ENCODE data around the gene MS4A18. TPM values are rescaled to one million over a fixed set of nuclear protein-coding genes. Genes with fewer than 3 reads are reported as not detected.

MS4A18 gene
- total RNA-seq, 1 experiment from 2014 or later = not detected

GRCh38 chr11:60777106-60777505 lies 52.6 kb downstream of the MS4A18 start:
- no peaks in the 10 kb centered on the region for H3K9me3 ChIP-seq (ENCODE audit: insufficient read depth, low read depth)
- BruUV-seq (replicated peaks) = no TSS peak
- no peak overlapping the region for H3K4me2 ChIP-seq
- H3K27me3 ChIP-seq (ENCODE audit: insufficient read depth, low read depth) = peaks cover 42% of the 10 kb centered on the region
- H4K20me1 ChIP-seq (ENCODE audit: insufficient read depth) = no peaks in the 10 kb centered on the region
- DNase-seq = peak in 1 of 2 experiments; percentile 15
- no peaks in the 10 kb centered on the region for H3K36me3 ChIP-seq (ENCODE audit: low read depth)
- H3K4me3 ChIP-seq = no peak overlapping the region
- no peaks in the 10 kb centered on the region for H3K9me2 ChIP-seq (ENCODE audit: insufficient read depth)
- no peaks in the 10 kb centered on the region for H3K4me1 ChIP-seq (replicated peaks; ENCODE audit: insufficient read depth)
- H2AFZ ChIP-seq = no peak overlapping the region
- intact Hi-C loops (cut with micrococcal nuclease; ENCODE audit: unreplicated experiment) = loop anchor here (5.0 kb wide), 2 partner anchors 55 to 610 kb away; no protein-coding TSS in a partner anchor
- H3F3A ChIP-seq (ENCODE audit: insufficient read depth, low read depth) = no peaks in the 10 kb centered on the region
- no peak overlapping the region for H3K27ac ChIP-seq
- no peaks in the 10 kb centered on the region for H3K79me2 ChIP-seq (ENCODE audit: low read depth)
- ChIA-PET POLR2A (ENCODE audit: unreplicated experiment) (interaction anchor here (0.5 kb wide), 1 partner anchor 371 kb away, joined by 3 read pairs; no protein-coding TSS in a partner anchor), CTCF (no interaction called here)
- TF ChIP-seq EZH2 (IDR thresholded peaks at IDR 0.05; ENCODE audit: low read depth) (no peak), CTCF (conservative IDR thresholded peaks at IDR 0.05) (no peak)

GRCh38 chr11:60777572-60777971 lies 53.1 kb downstream of the MS4A18 start:
- Histone ChIP-seq H3K9me2 (ENCODE audit: insufficient read depth) (no peaks in the 10 kb centered on the region), H4K20me1 (ENCODE audit: insufficient read depth) (no peaks in the 10 kb centered on the region), H3K27ac (no peak overlapping the region), H3F3A (ENCODE audit: insufficient read depth, low read depth) (no peaks in the 10 kb centered on the region), H3K27me3 (ENCODE audit: insufficient read depth, low read depth) (peaks cover 42% of the 10 kb centered on the region), H3K4me2 (no peak overlapping the region), H3K79me2 (ENCODE audit: low read depth) (no peaks in the 10 kb centered on the region), H2AFZ (no peak overlapping the region), H3K9me3 (ENCODE audit: insufficient read depth, low read depth) (no peaks in the 10 kb centered on the region), H3K4me3 (no peak overlapping the region), H3K4me1 (replicated peaks; ENCODE audit: insufficient read depth) (no peaks in the 10 kb centered on the region), H3K36me3 (ENCODE audit: low read depth) (no peaks in the 10 kb centered on the region)
- POLR2A ChIA-PET (ENCODE audit: unreplicated experiment) = no interaction called here
- BruUV-seq (replicated peaks) = no TSS peak
- CTCF ChIA-PET = interaction anchor here (1.2 kb wide), 1 partner anchor 410 kb away, joined by 3 read pairs; no protein-coding TSS in a partner anchor
- no peak for TF ChIP-seq CTCF (conservative IDR thresholded peaks at IDR 0.05)
- TF ChIP-seq EZH2 (IDR thresholded peaks at IDR 0.05; ENCODE audit: low read depth) = no peak
- DNase-seq = peak in 1 of 2 experiments; percentile 67
- intact Hi-C loops (cut with micrococcal nuclease; ENCODE audit: unreplicated experiment) = loop anchor here (5.0 kb wide), 2 partner anchors 55 to 610 kb away; no protein-coding TSS in a partner anchor

GRCh38 chr11:60780065-60780464 lies 55.5 kb downstream of the MS4A18 start:
- CTCF ChIA-PET = no interaction called here
- intact Hi-C loops (cut with micrococcal nuclease; ENCODE audit: unreplicated experiment) = no loop called here

More at GRCh38 chr11:60780065-60780464, 55.5 kb downstream of the MS4A18 start:
- no peak overlapping the region for H3K27ac ChIP-seq
- H3K9me2 ChIP-seq (ENCODE audit: insufficient read depth) = no peaks in the 10 kb centered on the region
- POLR2A ChIA-PET (ENCODE audit: unreplicated experiment) = no interaction called here
- no peak for TF ChIP-seq CTCF (conservative IDR thresholded peaks at IDR 0.05)
- no peak for TF ChIP-seq EZH2 (IDR thresholded peaks at IDR 0.05; ENCODE audit: low read depth)
- H4K20me1 ChIP-seq (ENCODE audit: insufficient read depth) = no peaks in the 10 kb centered on the region
- H3K4me3 ChIP-seq = no peak overlapping the region
- H3K9me3 ChIP-seq (ENCODE audit: insufficient read depth, low read depth) = no peaks in the 10 kb centered on the region
- no peaks in the 10 kb centered on the region for H3F3A ChIP-seq (ENCODE audit: insufficient read depth, low read depth)
- DNase-seq = peak in 1 of 2 experiments; percentile 23
- no peaks in the 10 kb centered on the region for H3K79me2 ChIP-seq (ENCODE audit: low read depth)
- H2AFZ ChIP-seq = no peak overlapping the region
- no peaks in the 10 kb centered on the region for H3K4me1 ChIP-seq (replicated peaks; ENCODE audit: insufficient read depth)
- no peak overlapping the region for H3K4me2 ChIP-seq
- H3K27me3 ChIP-seq (ENCODE audit: insufficient read depth, low read depth) = peaks cover 33% of the 10 kb centered on the region
- no TSS peak for BruUV-seq (replicated peaks)
- H3K36me3 ChIP-seq (ENCODE audit: low read depth) = no peaks in the 10 kb centered on the region
